Vagina (tissue), 2 donors: ENCODE results near the gene USP50. TPM values are rescaled to one million over a fixed set of nuclear protein-coding genes. Genes with fewer than 3 reads are reported as not detected.

Experiments
- DNase-seq, 2 donors: peaks; one replicate each; pipeline ENCODE4 v3.0.0-alpha.2; 2017; ENCODE audit errors: extremely low spot score in 2 of 2
- H3K27ac ChIP-seq: fragments of 200-600 bp; sonication (generic); one replicate; pipeline ENCODE4 v1.5.1; 2019
- H3K27me3 ChIP-seq: fragments of 200-600 bp; sonication (generic); one replicate; pipeline ENCODE4 v1.5.1; 2019
- H3K36me3 ChIP-seq, 2 donors: fragments of 200-600 bp; sonication (generic); one replicate each; pipeline ENCODE4 v1.5.1; 2017 to 2019
- H3K4me1 ChIP-seq: fragments of 200-600 bp; sonication (generic); one replicate; pipeline ENCODE4 v1.5.1; 2019
- H3K4me3 ChIP-seq, 2 donors: fragments of 200-600 bp; sonication (generic); 1 replicate in 1 of 2; 2 replicates in 1 of 2; pipeline ENCODE4 v1.5.1; 2016 to 2019
- H3K9me3 ChIP-seq: fragments of 200-600 bp; sonication (generic); one replicate; pipeline ENCODE4 v1.5.1; 2019
- POLR2A ChIP-seq, 2 donors: fragments of 450-650 bp; IDR thresholded peaks; one replicate each; pipeline ENCODE4 v1.6.1; 2017; ENCODE audit warnings: antibody characterized with exemption in 2 of 2, mild to moderate bottlenecking in 2 of 2, moderate library complexity in 2 of 2
- POLR2AphosphoS5 ChIP-seq, 2 donors: sonication (generic); formaldehyde crosslinking; IDR thresholded peaks; one replicate each; pipeline ENCODE4 v1.9.0; 2017; ENCODE audit warnings: antibody characterized with exemption in 2 of 2, mild to moderate bottlenecking in 2 of 2, low read depth in 1 of 2; ENCODE audit not compliant: insufficient read depth in 1 of 2
- intact Hi-C: fragments of 100-400 bp; cut with DNase I; formaldehyde crosslinking; loops from one replicate; pipeline ENCODE4 v1.15.1; 2023
- total RNA-seq: library from RNA; depleted of rRNA; stranded (reverse); fragments of >200 nt; gene quantifications from one replicate; pipeline ENCODE4 v1.2.3, GENCODE V29; 2016
- TF ChIP-seq, protein P1 (sequence below), 3 experiments: fragments of 450-650 bp in 2 of 3; fragments of 200-600 bp in 1 of 3; sonication (generic) in 1 of 3; IDR thresholded peaks; one replicate each; pipeline ENCODE4 v1.5.1; 2017 to 2019; ENCODE audit warnings: antibody characterized with exemption in 3 of 3, mild to moderate bottlenecking in 2 of 3, moderate library complexity in 2 of 3

Gene USP50
- total RNA-seq, result not detected

GRCh38 chr15:50546566-50546965, at the start of gene USP50:
Gene USP50, minus strand, starts transcription at chr15:50546666. Its CDS starts 141 bp downstream, at chr15:50546525.
- H3K4me3 ChIP-seq, result no peak within 1 kb of the TSS
- H3K36me3 ChIP-seq, result no peaks in the 10 kb centered on the region
- H3K27me3 ChIP-seq, result no peaks in the 10 kb centered on the region
- intact Hi-C loops, result no loop called here
- no peak for DNase-seq
- TF ChIP-seq POLR2AphosphoS5 (IDR thresholded peaks at IDR 0.05; ENCODE audit: insufficient read depth in 1 of 2, low read depth in 1 of 2) (no peak), POLR2A (IDR thresholded peaks at IDR 0.05) (no peak)
- TF ChIP-seq, protein P1, sequence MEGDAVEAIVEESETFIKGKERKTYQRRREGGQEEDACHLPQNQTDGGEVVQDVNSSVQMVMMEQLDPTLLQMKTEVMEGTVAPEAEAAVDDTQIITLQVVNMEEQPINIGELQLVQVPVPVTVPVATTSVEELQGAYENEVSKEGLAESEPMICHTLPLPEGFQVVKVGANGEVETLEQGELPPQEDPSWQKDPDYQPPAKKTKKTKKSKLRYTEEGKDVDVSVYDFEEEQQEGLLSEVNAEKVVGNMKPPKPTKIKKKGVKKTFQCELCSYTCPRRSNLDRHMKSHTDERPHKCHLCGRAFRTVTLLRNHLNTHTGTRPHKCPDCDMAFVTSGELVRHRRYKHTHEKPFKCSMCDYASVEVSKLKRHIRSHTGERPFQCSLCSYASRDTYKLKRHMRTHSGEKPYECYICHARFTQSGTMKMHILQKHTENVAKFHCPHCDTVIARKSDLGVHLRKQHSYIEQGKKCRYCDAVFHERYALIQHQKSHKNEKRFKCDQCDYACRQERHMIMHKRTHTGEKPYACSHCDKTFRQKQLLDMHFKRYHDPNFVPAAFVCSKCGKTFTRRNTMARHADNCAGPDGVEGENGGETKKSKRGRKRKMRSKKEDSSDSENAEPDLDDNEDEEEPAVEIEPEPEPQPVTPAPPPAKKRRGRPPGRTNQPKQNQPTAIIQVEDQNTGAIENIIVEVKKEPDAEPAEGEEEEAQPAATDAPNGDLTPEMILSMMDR (IDR thresholded peaks at IDR 0.05), result no peak
- no peaks in the 10 kb centered on the region for H3K4me1 ChIP-seq
- no peak within 1 kb of the TSS for H3K27ac ChIP-seq
- H3K9me3 ChIP-seq, result no peaks in the 10 kb centered on the region

DNA sequence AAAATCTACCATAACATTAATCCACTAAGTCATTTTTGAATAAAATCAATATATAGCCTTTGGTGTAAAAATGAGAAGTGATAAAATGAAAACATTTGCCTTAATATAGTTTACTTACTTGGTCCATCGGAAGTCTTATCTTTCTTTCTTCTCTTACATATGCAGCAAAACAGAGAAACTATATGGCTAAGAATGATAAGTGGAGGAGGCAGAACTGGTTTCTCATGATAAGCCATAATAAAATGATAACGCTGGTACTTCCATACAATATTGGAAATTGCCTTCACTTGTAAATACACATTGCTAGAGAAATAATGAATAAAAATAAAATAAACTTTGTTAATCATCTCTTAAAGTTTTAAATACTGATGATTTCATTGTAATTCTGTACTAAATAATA, 47.8 kb upstream of the USP50 start:
- Histone ChIP-seq H3K4me3 (no peak overlapping the region), H3K27ac (no peak overlapping the region), H3K9me3 (no peaks in the 10 kb centered on the region), H3K4me1 (no peaks in the 10 kb centered on the region), H3K27me3 (no peaks in the 10 kb centered on the region), H3K36me3 (peaks cover 0 to 79% of the 10 kb centered on the region in 2 donors)
- DNase-seq, result no peak
- TF ChIP-seq POLR2A (IDR thresholded peaks at IDR 0.05), result no peak
- no peak for TF ChIP-seq POLR2AphosphoS5 (IDR thresholded peaks at IDR 0.05; ENCODE audit: insufficient read depth in 1 of 2, low read depth in 1 of 2)
- TF ChIP-seq, protein P1 (IDR thresholded peaks at IDR 0.05), result no peak
- intact Hi-C loops, result no loop called here

- Histone ChIP-seq H3K9me3 (no peaks in the 10 kb centered on the region), H3K4me3 (no peak overlapping the region), H3K4me1 (no peaks in the 10 kb centered on the region), H3K27ac (no peak overlapping the region), H3K27me3 (no peaks in the 10 kb centered on the region), H3K36me3 (peaks cover 0 to 80% of the 10 kb centered on the region in 2 donors)
- intact Hi-C loops, result no loop called here
- TF ChIP-seq, protein P1 (IDR thresholded peaks at IDR 0.05), result no peak
- TF ChIP-seq POLR2A (IDR thresholded peaks at IDR 0.05) (no peak), POLR2AphosphoS5 (IDR thresholded peaks at IDR 0.05; ENCODE audit: insufficient read depth in 1 of 2, low read depth in 1 of 2) (no peak)
- DNase-seq, result no peak
Measured at GRCh38 chr15:50593761-50594160, 47.3 kb upstream of the USP50 start.

GRCh38 chr15:50590288-50590687, 43.8 kb upstream of the USP50 start:
- DNase-seq, result no peak
- Histone ChIP-seq H3K27ac (no peak overlapping the region), H3K4me3 (no peak overlapping the region), H3K27me3 (no peaks in the 10 kb centered on the region), H3K9me3 (no peaks in the 10 kb centered on the region), H3K4me1 (no peaks in the 10 kb centered on the region), H3K36me3 (peaks cover 0 to 74% of the 10 kb centered on the region in 2 donors)
- no peak for TF ChIP-seq POLR2AphosphoS5 (IDR thresholded peaks at IDR 0.05; ENCODE audit: insufficient read depth in 1 of 2, low read depth in 1 of 2)
- TF ChIP-seq, protein P1 (IDR thresholded peaks at IDR 0.05), result no peak
- intact Hi-C loops, result no loop called here

DNA sequence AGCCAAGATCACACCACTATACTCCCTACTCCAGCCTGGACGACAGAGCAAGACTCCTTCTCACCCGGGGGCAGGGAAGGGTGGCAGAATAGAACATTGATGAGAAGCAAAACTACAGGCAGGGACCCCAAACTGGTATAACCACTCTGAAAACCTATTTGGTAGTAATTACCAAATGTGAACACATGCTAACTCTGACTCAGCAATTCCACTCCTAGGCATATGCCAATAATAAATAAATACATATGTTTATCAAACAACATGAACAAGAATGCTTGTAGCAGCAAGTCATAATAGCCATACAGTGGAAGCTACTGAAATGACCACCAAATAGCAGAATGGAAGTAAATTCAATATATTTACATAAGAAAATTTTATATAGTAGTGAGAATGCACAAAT, 31.0 kb upstream of the USP50 start:
- no peaks in the 10 kb centered on the region for H3K27me3 ChIP-seq
- H3K9me3 ChIP-seq, result no peaks in the 10 kb centered on the region
- intact Hi-C loops, result no loop called here
- H3K27ac ChIP-seq, result no peak overlapping the region
- H3K4me3 ChIP-seq, result no peak overlapping the region
- TF ChIP-seq POLR2A (IDR thresholded peaks at IDR 0.05) (no peak), POLR2AphosphoS5 (IDR thresholded peaks at IDR 0.05; ENCODE audit: insufficient read depth in 1 of 2, low read depth in 1 of 2) (no peak)
- TF ChIP-seq, protein P1 (IDR thresholded peaks at IDR 0.05), result no peak
- peaks cover 0 to 64% of the 10 kb centered on the region in 2 donors for H3K36me3 ChIP-seq
- no peak for DNase-seq
- no peaks in the 10 kb centered on the region for H3K4me1 ChIP-seq
